Right lobe of liver (tissue), 6 donors: Measurements from ENCODE around the gene VWA7. TPM values are rescaled to one million over a fixed set of nuclear protein-coding genes. Genes with fewer than 3 reads are reported as not detected.
A peak's percentile ranks its signal among the peaks of the same experiment; 100 is the strongest.
"Not testable (repeated sequence)": the region's sequence is repeated elsewhere in the genome, so short reads cannot be mapped to it uniquely, and the experiment has no call there.

Experiments
- ATAC-seq, 4 donors: fragments of 200-7000 bp; cut with Tn5 transposase; one replicate each; pipeline ENCODE4 v1.9.1; 2020; ENCODE audit warnings: mild to moderate bottlenecking in 4 of 4, moderate library complexity in 4 of 4
- DNase-seq, 3 donors: peaks; one replicate each; pipeline ENCODE4 v3.0.0-alpha.2; 2020
- H3K27ac ChIP-seq, 3 donors: fragments of 200-600 bp; one replicate each; pipeline ENCODE4 v1.8.0; 2022
- H3K27me3 ChIP-seq, 2 donors: fragments of 200-600 bp; one replicate each; pipeline ENCODE4 v1.8.0; 2022
- H3K36me3 ChIP-seq, 4 donors: fragments of 200-600 bp; sonication (generic) in 1 of 4; one replicate each; pipeline versions ENCODE4 v1.5.1 to v1.8.0; 2017 to 2022; ENCODE audit warnings: control low read depth in 1 of 4
- H3K4me1 ChIP-seq, 4 donors: fragments of 200-600 bp; sonication (generic) in 1 of 4; one replicate each; pipeline versions ENCODE4 v1.5.1 to v1.8.0; 2017 to 2022; ENCODE audit warnings: control low read depth in 1 of 4
- H3K4me3 ChIP-seq, 3 donors: fragments of 200-600 bp; one replicate each; pipeline ENCODE4 v1.8.0; 2022
- H3K9me3 ChIP-seq, 4 donors: fragments of 200-600 bp; sonication (generic) in 1 of 4; one replicate each; pipeline versions ENCODE4 v1.5.1 to v1.8.0; 2017 to 2022; ENCODE audit warnings: control low read depth in 1 of 4
- POLR2A ChIP-seq: fragments of 450-650 bp; IDR thresholded peaks from one replicate; pipeline ENCODE4 v1.6.1; 2017; ENCODE audit warnings: antibody characterized with exemption, mild to moderate bottlenecking
- WGBS: methylation state at CpG from one replicate; pipeline ENCODE4 v1.1.6; 2018; ENCODE audit warnings: low coverage, low lambda C conversion rate; ENCODE audit not compliant: insufficient coverage; ENCODE audit errors: missing lambda C conversion rate; 5-methylcytosine and 5-hydroxymethylcytosine counted together
- intact Hi-C, 2 donors: fragments of 100-400 bp; cut with DNase I; formaldehyde crosslinking; loops; one replicate each; pipeline versions ENCODE4 v1.11.2 to v1.14.1; 2022
- long read RNA-seq: library from polyadenylated mRNA; unstranded; transcript quantifications from one replicate; pipeline ENCODE4 v2.0.0, GENCODE V29; 2019
- total RNA-seq, 6 experiments: library from RNA; depleted of rRNA in 2 of 6; stranded (reverse); fragments of >200 nt in 2 of 6; fragmentation: NEBNext Ultra II Directional in 3 of 6; extraction: Animal tissue kit (Norgen Biotek cat#: 25700) in 3 of 6; gene quantifications; one replicate each; pipeline versions ENCODE4 v1.1.0 to v1.2.4, GENCODE V29; 2016 to 2023
- TF ChIP-seq, protein P1 (sequence below), 4 donors: fragments of 200-600 bp in 3 of 4; fragments of 450-650 bp in 1 of 4; IDR thresholded peaks; one replicate each; pipeline versions ENCODE4 v1.5.1 to v1.8.0; 2016 to 2022; ENCODE audit warnings: antibody characterized with exemption in 4 of 4, mild to moderate bottlenecking in 2 of 4
- donor health status: DM: no; HTN: yes; CAD: no.
- donor health status: DM: no; HTN: no; CAD: no.
- donor health status: DM: no; HTN: no; CAD: no.
- donor health status: DM: no; HTN: yes; CAD: no.
- donor health status: DM: no; HTN: yes; CAD: no.

VWA7 gene, protein sequence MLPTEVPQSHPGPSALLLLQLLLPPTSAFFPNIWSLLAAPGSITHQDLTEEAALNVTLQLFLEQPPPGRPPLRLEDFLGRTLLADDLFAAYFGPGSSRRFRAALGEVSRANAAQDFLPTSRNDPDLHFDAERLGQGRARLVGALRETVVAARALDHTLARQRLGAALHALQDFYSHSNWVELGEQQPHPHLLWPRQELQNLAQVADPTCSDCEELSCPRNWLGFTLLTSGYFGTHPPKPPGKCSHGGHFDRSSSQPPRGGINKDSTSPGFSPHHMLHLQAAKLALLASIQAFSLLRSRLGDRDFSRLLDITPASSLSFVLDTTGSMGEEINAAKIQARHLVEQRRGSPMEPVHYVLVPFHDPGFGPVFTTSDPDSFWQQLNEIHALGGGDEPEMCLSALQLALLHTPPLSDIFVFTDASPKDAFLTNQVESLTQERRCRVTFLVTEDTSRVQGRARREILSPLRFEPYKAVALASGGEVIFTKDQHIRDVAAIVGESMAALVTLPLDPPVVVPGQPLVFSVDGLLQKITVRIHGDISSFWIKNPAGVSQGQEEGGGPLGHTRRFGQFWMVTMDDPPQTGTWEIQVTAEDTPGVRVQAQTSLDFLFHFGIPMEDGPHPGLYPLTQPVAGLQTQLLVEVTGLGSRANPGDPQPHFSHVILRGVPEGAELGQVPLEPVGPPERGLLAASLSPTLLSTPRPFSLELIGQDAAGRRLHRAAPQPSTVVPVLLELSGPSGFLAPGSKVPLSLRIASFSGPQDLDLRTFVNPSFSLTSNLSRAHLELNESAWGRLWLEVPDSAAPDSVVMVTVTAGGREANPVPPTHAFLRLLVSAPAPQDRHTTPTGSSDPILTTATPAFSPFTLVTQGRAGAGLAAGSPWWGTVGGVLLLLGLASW
- total RNA-seq = 1 to 10 TPM; 1.2 to 5.2 (median 2.7) TPM
- long read RNA-seq = 0 reads

DNA sequence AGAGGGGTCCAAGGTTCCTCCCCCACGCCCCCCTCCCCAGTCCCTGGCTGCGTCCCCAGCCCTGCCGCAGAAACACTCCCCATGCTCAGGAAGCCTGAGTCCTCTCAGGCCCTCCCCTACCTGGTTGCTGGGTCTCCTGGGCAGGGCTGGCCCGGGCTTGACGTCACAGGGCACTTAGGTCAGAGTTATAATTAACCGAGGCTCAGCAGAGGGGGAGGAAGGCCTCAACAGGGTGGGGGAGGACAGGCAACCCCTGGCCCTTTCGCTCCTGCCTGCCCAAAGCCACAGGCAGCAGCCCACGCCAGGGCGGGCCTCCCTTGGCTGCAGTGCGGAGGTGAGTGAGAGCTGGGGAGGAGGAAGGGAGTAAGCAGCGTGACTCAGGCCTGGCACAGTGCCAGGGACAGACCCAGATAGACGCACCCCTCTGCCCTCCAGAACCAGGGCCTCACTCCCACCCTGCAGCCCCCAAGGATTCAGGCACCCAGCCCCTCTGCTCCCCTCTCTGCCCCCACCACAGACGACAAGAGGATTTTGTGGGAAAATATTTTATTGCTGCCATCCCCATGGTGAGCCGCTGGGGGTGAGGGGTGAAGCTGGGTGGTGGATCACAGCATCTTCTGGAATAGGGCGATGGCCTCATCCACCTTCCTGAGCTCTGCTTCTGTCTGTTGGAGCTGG is at the start of gene VWA7:
TSS of gene VWA7 (minus strand) at position 340 of the 678 bp plus-strand sequence. CDS start 549 bp downstream, outside the sequence.
- intact Hi-C loops = loop anchor here (10.0 kb wide), 1 partner anchor 58 kb away; no protein-coding TSS in a partner anchor
- TF ChIP-seq, protein P1, sequence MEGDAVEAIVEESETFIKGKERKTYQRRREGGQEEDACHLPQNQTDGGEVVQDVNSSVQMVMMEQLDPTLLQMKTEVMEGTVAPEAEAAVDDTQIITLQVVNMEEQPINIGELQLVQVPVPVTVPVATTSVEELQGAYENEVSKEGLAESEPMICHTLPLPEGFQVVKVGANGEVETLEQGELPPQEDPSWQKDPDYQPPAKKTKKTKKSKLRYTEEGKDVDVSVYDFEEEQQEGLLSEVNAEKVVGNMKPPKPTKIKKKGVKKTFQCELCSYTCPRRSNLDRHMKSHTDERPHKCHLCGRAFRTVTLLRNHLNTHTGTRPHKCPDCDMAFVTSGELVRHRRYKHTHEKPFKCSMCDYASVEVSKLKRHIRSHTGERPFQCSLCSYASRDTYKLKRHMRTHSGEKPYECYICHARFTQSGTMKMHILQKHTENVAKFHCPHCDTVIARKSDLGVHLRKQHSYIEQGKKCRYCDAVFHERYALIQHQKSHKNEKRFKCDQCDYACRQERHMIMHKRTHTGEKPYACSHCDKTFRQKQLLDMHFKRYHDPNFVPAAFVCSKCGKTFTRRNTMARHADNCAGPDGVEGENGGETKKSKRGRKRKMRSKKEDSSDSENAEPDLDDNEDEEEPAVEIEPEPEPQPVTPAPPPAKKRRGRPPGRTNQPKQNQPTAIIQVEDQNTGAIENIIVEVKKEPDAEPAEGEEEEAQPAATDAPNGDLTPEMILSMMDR (IDR thresholded peaks at IDR 0.05) = no peak
- TF ChIP-seq POLR2A = peak; percentile 29
- WGBS = 17% methylated on average over 7 of the region's 15 CpGs
- Histone ChIP-seq H3K4me1 (peaks cover 0 to 30% (median 6%) of the 10 kb centered on the region in 4 donors), H3K9me3 (no peaks in the 10 kb centered on the region), H3K27ac (peak within 1 kb of the TSS; percentile 52 to 61 (median 58)), H3K27me3 (no peaks in the 10 kb centered on the region), H3K36me3 (peaks cover 0 to 23% (median 8%) of the 10 kb centered on the region in 4 donors), H3K4me3 (peak within 1 kb of the TSS; percentile 1 to 23 (median 18))
- DNase-seq (peak; percentile 90 to 95 (median 93)), ATAC-seq (peak; percentile 69 to 85 (median 79))

DNA sequence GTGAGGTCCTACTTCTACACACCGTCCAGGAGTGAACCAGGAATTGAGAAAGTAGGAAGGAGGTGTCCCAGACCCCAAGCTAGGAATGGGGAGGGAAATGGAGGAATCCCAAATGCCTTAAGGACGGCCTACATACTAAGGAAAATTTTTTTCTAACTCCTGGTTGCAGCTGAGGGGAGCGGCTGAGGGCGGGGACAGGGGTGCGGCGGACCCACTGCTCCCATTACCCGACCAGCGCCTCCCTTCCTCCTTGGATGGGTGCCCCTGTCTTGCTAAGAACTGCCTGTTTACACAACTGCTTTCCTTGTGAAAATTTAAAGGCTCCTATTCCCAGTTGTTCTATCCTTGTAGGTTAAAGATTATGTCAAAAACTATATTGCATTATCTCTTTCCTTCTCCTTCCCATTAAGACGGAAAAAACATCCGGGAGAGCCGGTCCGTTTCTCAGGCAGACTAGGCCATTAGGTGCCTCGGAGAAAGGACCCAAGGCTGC is 49.7 kb upstream of the VWA7 start:
- Histone ChIP-seq H3K9me3 (no peaks in the 10 kb centered on the region), H3K4me3 (peak overlapping the region; percentile 12 to 48 (median 36)), H3K36me3 (peaks cover 0 to 3% (median 0%) of the 10 kb centered on the region in 4 donors), H3K4me1 (peaks cover 0 to 29% (median 7%) of the 10 kb centered on the region in 4 donors), H3K27me3 (no peaks in the 10 kb centered on the region), H3K27ac (peak overlapping the region; percentile 87 to 98 (median 90))
- ATAC-seq = no peak
- 35% methylated on average over 13 of the region's 13 CpGs for WGBS
- no peak for TF ChIP-seq POLR2A
- TF ChIP-seq, protein P1 (IDR thresholded peaks at IDR 0.05) = no peak
- peak; percentile 67 to 79 (median 74) for DNase-seq
- intact Hi-C loops = no loop called here

DNA sequence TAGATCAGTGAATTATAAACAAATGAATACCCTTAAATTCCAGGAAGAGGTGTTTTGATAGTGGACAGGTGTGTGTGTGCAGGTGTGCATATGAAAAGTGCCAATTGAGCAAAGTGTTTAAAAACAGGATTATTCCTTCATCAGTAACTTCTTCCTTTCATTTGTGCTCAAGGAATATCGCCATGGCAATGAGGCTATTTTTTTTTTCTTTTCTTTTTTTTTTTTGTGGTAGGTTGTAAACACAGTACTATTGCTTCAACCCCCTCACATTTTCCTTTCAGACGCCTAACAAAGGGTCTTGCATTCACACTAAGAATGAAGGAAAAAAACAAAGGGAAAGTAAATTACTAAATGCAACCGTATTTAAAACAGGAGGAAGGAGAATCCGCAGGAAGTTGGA is 48.4 kb upstream of the VWA7 start:
- Histone ChIP-seq H3K9me3 (no peaks in the 10 kb centered on the region), H3K4me1 (peaks cover 0 to 31% (median 12%) of the 10 kb centered on the region in 4 donors), H3K27me3 (no peaks in the 10 kb centered on the region), H3K4me3 (no peak overlapping the region), H3K27ac (peak overlapping the region in 2 of 3 donors; percentile 90 to 98), H3K36me3 (no peaks in the 10 kb centered on the region)
- ATAC-seq (no peak), DNase-seq (no peak)
- 66% methylated on average over 4 of the region's 4 CpGs for WGBS
- intact Hi-C loops = no loop called here
- TF ChIP-seq POLR2A = no peak
- TF ChIP-seq, protein P1 (IDR thresholded peaks at IDR 0.05) = no peak

DNA sequence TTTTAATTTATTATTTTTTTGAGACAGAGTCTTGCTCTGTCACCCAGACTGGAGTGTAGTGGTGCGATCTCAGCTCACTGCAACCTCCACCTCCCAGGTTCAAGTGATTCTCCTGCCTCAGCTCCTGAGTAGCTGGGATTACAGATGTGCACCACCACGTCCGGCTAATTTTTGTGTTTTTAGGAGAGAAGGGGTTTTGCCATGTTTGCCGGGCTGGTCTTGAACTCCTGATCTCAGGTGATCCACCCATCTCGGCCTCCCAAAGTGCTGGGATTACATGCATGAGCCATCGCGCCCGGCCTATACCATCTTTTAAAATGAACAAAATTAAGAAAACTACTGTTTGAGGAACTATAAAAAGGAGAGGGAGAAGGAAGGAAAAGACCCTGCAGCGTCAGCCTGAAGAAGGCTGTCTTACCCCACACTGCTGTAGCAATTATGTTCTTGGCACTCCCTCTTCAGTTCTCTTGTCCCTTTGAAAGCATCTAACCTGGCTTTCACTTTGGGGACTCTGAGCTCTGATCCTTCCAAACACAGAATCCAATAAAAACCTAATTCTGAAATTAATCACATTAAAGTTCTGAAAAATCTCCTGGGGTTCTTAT is 46.6 kb upstream of the VWA7 start:
- peak overlapping the region in 2 of 3 donors; percentile 99 to 100 for H3K27ac ChIP-seq
- H3K27me3 ChIP-seq, ATAC-seq, H3K36me3 ChIP-seq, H3K4me3 ChIP-seq, H3K9me3 ChIP-seq, intact Hi-C loops: not testable (repeated sequence)
- H3K4me1 ChIP-seq = peaks cover 0 to 48% (median 18%) of the 10 kb centered on the region in 4 donors
- peak in 1 of 3 donors; percentile 37 for DNase-seq
- 90% methylated on average over 8 of the region's 9 CpGs for WGBS
